ENCODE data around the gene TTLL11. TPM values are rescaled to one million over a fixed set of nuclear protein-coding genes. Genes with fewer than 3 reads are reported as not detected.

Gene TTLL11
- total RNA-seq, 1 experiment from 2014 or later, result 8.8 TPM

- Histone ChIP-seq H3K27me3 (no peaks in the 10 kb centered on the region), H3K9me3 (replicated peaks) (peaks cover 8% of the 10 kb centered on the region; the same call in 1 of the 2 replicates), H3K27ac (no peak overlapping the region), H3K4me3 (no peak overlapping the region), H3K36me3 (no peaks in the 10 kb centered on the region), H3K4me1 (no peaks in the 10 kb centered on the region)
- no peak for DNase-seq
These were observed 248.5 kb downstream of the TTLL11 start for GRCh38 chr9:121844562-121844961.

- Histone ChIP-seq H3K27me3 (no peaks in the 10 kb centered on the region), H3K36me3 (no peaks in the 10 kb centered on the region), H3K9me3 (replicated peaks) (peaks cover 8% of the 10 kb centered on the region; the same call in 1 of the 2 replicates), H3K27ac (no peak overlapping the region), H3K4me1 (no peaks in the 10 kb centered on the region), H3K4me3 (no peak overlapping the region)
- DNase-seq, result no peak
These were observed 249.0 kb downstream of the TTLL11 start for GRCh38 chr9:121844098-121844497.

GRCh38 chr9:121842612-121842978 is 250.5 kb downstream of the TTLL11 start:
- H3K4me1 ChIP-seq, result no peaks in the 10 kb centered on the region
- DNase-seq, result no peak
- no peak overlapping the region for H3K27ac ChIP-seq
- H3K9me3 ChIP-seq (replicated peaks), result no peaks in the 10 kb centered on the region
- H3K4me3 ChIP-seq, result no peak overlapping the region
- no peaks in the 10 kb centered on the region for H3K27me3 ChIP-seq
- no peaks in the 10 kb centered on the region for H3K36me3 ChIP-seq

GRCh38 chr9:121841771-121842611 is 251.1 kb downstream of the TTLL11 start:
- DNase-seq, result no peak
- no peaks in the 10 kb centered on the region for H3K4me1 ChIP-seq
- no peaks in the 10 kb centered on the region for H3K9me3 ChIP-seq (replicated peaks)
- no peaks in the 10 kb centered on the region for H3K27me3 ChIP-seq
- no peak overlapping the region for H3K27ac ChIP-seq
- no peak overlapping the region for H3K4me3 ChIP-seq
- H3K36me3 ChIP-seq, result no peaks in the 10 kb centered on the region

GRCh38 chr9:121840838-121841760 is 252.0 kb downstream of the TTLL11 start:
- Histone ChIP-seq H3K36me3 (no peaks in the 10 kb centered on the region), H3K27ac (no peak overlapping the region), H3K4me3 (no peak overlapping the region), H3K4me1 (no peaks in the 10 kb centered on the region), H3K27me3 (no peaks in the 10 kb centered on the region), H3K9me3 (replicated peaks) (no peaks in the 10 kb centered on the region)
- no peak for DNase-seq

GRCh38 chr9:121839726-121840500 is 253.2 kb downstream of the TTLL11 start:
- H3K36me3 ChIP-seq, result no peaks in the 10 kb centered on the region
- no peak overlapping the region for H3K27ac ChIP-seq
- H3K4me1 ChIP-seq, result no peaks in the 10 kb centered on the region
- no peak overlapping the region for H3K4me3 ChIP-seq
- DNase-seq, result no peak
- H3K9me3 ChIP-seq (replicated peaks), result no peaks in the 10 kb centered on the region
- no peaks in the 10 kb centered on the region for H3K27me3 ChIP-seq

- Histone ChIP-seq H3K27me3 (no peaks in the 10 kb centered on the region), H3K36me3 (no peaks in the 10 kb centered on the region), H3K9me3 (replicated peaks) (no peaks in the 10 kb centered on the region), H3K27ac (no peak overlapping the region), H3K4me3 (no peak overlapping the region), H3K4me1 (no peaks in the 10 kb centered on the region)
- no peak for DNase-seq
These were observed 254.1 kb downstream of the TTLL11 start for GRCh38 chr9:121838746-121839669.

GRCh38 chr9:121837113-121837961 is 255.8 kb downstream of the TTLL11 start:
- H3K9me3 ChIP-seq (replicated peaks), result no peaks in the 10 kb centered on the region
- no peak for DNase-seq
- no peaks in the 10 kb centered on the region for H3K27me3 ChIP-seq
- H3K36me3 ChIP-seq, result no peaks in the 10 kb centered on the region
- H3K27ac ChIP-seq, result no peak overlapping the region
- H3K4me3 ChIP-seq, result no peak overlapping the region
- H3K4me1 ChIP-seq, result no peaks in the 10 kb centered on the region

GRCh38 chr9:121836366-121836885 is 256.7 kb downstream of the TTLL11 start:
- Histone ChIP-seq H3K27me3 (0 out of 2 replicates have a peak, but pooled peaks cover 3% of the 10 kb centered on the region), H3K4me1 (no peaks in the 10 kb centered on the region), H3K27ac (no peak overlapping the region), H3K36me3 (no peaks in the 10 kb centered on the region), H3K9me3 (replicated peaks) (no peaks in the 10 kb centered on the region), H3K4me3 (no peak overlapping the region)
- DNase-seq, result no peak

GRCh38 chr9:121835587-121836365 is 257.3 kb downstream of the TTLL11 start:
- H3K9me3 ChIP-seq (replicated peaks), result no peaks in the 10 kb centered on the region
- no peaks in the 10 kb centered on the region for H3K4me1 ChIP-seq
- DNase-seq, result no peak

GRCh38 chr9:121833061-121833460 is 260.0 kb downstream of the TTLL11 start:
- H3K27me3 ChIP-seq, result 0 out of 2 replicates have a peak, but pooled peaks cover 3% of the 10 kb centered on the region
- no peaks in the 10 kb centered on the region for H3K4me1 ChIP-seq
- peaks cover 3% of the 10 kb centered on the region; the same call in 1 of the 2 replicates for H3K9me3 ChIP-seq (replicated peaks)
- no peak overlapping the region for H3K4me3 ChIP-seq
- H3K36me3 ChIP-seq, result no peaks in the 10 kb centered on the region
- no peak overlapping the region for H3K27ac ChIP-seq
- DNase-seq, result no peak

More at GRCh38 chr9:121835587-121836365, 257.3 kb downstream of the TTLL11 start:
- no peak overlapping the region for H3K4me3 ChIP-seq
- H3K27ac ChIP-seq, result no peak overlapping the region
- no peaks in the 10 kb centered on the region for H3K36me3 ChIP-seq
- 0 out of 2 replicates have a peak, but pooled peaks cover 3% of the 10 kb centered on the region for H3K27me3 ChIP-seq

- DNase-seq, result no peak
- H3K27me3 ChIP-seq, result 0 out of 2 replicates have a peak, but pooled peaks cover 3% of the 10 kb centered on the region
- H3K36me3 ChIP-seq, result no peaks in the 10 kb centered on the region
- H3K27ac ChIP-seq, result no peak overlapping the region
- H3K9me3 ChIP-seq (replicated peaks), result peaks cover 3% of the 10 kb centered on the region; the same call in 1 of the 2 replicates
- H3K4me1 ChIP-seq, result no peaks in the 10 kb centered on the region
- H3K4me3 ChIP-seq, result no peak overlapping the region
These were observed 261.2 kb downstream of the TTLL11 start for GRCh38 chr9:121831869-121832268.

All from SJCRH30 (cell line).